HG03066 (cell line): Measurements from ENCODE around the gene OTOGL.

ENCODE experiments used
- ATAC-seq: cut with Tn5 transposase; IDR thresholded peaks from one replicate; pipeline ENCODE4 v1.9.1; 2021; ENCODE audit warnings: low read depth; ENCODE audit not compliant: unreplicated experiment

The OTOGL gene

DNA sequence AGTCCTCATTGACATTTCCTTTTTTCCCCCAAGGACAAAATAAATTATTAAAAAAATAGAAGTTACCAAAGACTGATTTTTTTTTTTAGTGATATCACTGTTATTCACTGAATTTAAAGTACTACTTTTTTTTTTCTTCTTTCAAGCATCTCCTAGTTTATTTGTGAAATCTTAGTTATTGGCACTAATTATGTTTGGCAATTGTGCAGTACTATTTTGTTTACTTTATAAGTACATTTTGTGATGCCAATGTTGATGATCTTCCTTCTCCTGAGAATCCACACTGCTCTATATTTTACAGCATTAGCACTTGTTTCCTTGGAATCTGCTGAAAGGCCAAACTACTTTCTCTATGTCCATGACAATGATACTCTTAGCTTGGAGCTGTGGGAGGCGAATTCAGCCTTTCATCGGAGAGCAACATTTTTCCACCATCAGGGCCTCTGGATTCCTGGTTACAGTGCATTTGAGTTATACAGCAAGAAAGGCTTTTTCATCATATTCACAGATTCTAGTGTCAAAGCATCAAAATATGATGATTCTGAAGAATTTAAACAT is 220.9 kb downstream of the OTOGL start:
- no peak for ATAC-seq

DNA sequence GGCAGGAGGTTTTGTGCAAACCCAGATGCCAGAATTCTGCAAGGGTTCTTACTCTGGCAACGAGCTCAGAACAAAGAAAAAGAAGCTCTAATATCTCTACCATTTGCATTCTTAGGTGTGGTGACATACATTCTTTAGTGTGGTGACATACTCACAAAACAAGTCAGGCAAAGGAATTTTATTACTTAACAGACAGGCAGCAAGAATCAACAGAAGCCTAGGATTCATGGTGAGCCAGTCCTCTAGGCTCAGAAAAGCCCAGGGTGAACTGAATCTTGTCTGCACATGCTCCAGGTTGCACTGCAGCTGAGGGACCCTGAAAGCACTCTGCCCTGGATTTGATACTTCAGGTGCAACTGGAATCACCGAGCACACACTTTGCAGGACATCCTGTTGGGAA is 222.3 kb downstream of the OTOGL start:
- no peak for ATAC-seq

DNA sequence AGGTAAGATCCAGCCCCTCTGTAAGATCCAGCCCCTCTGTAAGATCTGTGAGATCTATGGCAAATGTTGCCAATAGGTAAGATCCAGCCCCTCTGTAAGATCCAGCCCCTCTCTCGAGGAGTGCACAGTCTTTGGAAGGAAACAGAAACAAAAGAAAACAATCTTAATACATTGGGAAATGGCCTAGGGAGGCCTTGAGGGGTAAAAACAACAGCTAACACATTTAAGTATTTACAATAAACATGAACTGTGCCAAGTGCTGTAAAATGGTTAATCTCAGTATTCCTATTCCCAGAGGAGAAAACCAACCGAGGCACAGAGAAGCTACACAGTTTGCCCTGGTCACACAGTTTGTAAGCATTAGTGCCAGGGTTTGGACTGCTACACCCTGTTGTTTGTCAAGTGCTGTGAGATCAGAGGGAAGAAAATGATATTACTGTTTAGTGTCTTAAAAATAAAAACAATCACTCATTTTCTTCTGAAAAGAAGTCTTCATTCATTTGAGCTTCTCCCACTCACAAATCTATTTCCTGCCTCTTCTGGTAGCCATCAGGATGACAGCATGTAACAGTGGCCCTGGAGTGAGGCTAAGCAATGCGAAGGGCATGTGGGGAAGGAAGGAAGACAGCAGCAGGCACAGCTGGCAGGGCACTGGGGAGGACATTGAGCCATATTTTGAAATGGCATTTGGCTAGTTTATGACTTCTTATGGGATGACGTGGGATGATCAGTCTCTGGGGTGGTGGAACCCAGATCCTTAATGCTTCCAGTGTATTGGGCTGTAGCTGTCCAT is 226.0 kb downstream of the OTOGL start:
- no peak for ATAC-seq

DNA sequence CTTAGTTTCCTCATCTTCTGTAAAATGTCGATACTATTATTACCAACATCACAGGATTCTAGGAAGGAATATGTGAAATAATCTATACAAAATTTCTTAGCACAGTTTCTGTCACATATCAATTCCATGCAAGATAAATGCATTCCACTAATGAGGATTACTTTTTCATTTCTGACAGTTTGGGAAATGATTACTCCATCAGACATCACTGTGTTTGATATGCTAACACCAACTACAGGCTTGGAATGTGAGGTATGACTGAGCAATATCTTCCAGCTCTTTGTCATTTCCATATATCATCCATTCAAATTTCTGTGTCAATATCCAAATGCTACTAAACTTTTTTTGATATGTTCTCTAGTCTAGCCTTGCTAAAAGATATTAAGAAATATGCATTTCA is 233.5 kb downstream of the OTOGL start:
- ATAC-seq = no peak

DNA sequence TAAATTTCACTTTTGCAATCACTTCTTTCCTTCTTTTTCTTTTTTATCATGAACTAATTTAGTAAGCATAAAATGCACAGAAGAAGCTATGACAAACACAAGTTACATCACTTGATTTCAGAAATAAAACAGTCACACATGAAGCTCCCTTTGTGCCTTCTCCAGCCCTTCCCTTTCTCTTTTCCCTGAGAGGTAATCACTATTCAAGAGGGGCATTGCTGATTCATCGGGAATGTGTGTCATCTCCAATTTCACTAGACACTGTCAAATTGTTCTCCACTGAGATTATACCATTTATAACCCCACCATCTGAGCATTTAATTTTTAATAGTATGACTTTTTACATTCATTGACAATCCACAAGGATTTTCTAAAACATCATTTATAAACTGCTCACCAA is 253.1 kb downstream of the OTOGL start:
- ATAC-seq = no peak

DNA sequence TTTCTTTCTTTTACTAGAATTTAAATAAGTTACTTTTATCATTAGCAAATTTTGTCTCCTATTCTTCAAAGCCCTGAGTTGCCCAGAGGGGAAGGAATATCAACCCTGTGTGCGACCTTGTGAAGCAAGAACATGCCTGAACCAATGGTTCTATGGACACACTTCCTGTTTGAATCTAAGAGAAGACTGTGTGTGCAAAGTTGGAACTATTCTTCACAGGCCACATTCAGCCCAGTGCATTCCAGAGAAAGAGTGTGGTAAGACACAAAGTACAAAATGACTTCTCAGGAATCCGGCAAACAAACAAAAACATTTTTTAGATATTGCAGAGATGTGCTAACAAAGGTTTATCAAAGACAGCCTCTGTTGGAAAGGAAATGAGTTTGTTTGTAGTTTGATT is 253.9 kb downstream of the OTOGL start:
- ATAC-seq = no peak

DNA sequence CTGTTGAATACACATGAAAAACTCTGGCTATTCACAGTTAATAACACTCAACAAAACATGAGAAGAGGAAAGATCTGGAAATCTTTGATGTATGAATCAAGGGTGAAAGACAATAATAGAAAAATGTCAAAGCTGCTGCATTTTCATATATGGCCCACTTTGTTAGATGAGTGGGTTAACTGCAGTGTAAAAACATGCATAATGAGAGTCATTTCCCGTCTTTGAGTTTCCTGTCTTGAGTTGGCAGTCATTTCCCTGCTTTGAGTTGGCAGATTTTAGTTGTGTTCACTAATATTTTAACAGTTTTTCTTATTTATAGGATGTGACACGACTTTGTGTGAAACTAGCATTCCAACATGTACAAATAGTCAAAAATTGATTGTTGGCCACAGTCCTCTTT is 256.8 kb downstream of the OTOGL start:
- ATAC-seq = no peak

DNA sequence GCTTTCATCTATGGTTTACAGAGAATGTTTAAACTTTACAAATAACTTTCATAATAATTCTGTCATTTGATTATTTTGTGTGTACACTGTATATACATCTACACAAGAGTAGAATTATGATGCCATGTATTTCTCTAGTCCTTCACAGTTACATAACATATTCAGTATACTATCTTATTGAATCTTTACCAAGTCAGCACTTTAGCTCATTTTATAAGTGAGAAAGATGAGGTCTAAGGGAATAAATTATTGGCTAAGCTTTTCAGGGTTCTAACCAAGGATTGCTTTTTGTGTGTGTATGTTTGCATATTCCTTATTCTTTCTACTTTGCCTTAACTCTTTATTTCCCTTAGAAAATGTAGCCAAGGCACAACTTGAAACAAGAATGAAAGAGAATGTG is 260.4 kb downstream of the OTOGL start:
- no peak for ATAC-seq

DNA sequence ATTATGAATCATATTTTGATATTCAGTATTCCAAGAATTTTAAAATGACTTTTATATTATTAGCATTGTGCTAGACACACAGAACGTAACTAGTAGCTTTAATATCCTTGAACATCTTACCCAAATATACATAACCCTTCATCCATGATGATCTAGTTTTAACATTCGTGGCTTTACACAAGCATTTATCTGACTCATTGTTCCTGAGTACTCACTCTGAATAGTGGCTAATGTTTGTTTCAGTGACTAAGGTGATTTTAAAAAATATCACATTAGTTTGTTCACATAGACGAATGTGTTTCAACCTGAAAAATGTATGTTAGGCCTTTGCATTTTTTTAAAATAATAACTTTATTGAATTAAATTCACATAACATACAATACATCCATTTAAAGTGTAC is 264.7 kb downstream of the OTOGL start:
- ATAC-seq = no peak

DNA sequence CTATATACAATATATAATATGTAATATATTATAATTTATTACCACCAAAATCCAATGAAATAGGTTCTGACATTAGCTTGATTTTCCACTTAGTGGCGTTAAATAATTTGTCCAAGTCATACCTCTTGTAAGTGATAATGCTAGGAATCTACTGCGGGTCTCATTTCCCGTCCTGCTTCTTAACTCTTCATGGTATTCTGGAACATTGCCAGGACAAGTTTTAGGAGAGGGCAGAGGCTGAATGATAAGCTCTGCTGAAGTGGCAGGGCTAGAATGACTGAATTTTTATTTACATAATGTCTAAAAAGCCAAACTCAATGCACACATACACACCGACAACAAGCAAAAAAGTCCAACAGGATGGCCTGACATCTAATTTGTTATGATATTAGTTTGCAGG is 274.3 kb downstream of the OTOGL start:
- no peak for ATAC-seq

DNA sequence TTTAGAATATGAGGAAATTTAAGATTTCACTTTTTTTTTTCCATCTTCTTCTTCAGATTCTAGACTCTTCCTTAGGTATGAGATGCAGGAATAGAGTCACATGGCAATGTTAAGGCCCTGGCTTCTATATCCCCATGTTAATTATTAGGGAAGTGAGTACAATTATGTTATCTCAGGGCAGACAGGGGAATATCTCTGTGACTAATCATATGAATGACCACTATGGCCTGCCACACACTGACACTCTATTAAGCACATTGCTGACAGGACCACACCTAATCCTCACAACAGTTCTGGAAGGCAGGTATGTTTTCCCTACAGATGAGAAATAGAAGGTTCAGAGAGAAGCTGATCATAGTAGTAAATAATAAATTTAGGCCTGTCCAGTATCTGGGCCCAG is 275.3 kb downstream of the OTOGL start:
- ATAC-seq = no peak

DNA sequence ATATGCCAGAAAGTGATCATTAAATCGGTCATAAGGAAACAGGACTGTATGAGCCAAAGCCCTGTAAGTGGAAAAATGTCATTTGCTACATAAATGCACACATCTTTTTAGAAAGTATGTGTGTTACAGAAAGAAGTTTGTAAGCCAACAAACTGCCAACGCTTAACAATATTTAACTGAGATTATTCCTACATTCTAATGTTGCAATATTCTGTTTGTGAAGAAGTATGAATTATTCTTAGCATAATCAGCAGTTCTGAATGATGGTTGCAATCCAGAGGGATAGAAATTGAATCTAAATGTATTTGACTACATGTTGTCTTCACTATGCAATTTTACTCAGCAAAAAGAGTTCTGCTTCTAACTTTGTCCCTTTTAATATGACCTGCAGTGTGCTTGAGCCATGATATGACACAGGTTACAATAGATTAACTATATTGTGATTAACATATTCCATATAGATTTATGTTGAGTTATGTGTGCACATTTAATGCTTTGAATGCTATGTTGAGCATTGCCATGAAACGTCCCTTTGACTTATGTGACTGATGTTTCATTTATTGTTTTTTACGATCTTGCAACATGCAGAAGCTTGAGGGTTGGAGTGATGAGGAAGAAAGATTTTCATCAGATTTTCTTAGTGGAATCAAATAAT is 277.9 kb downstream of the OTOGL start:
- ATAC-seq = no peak

DNA sequence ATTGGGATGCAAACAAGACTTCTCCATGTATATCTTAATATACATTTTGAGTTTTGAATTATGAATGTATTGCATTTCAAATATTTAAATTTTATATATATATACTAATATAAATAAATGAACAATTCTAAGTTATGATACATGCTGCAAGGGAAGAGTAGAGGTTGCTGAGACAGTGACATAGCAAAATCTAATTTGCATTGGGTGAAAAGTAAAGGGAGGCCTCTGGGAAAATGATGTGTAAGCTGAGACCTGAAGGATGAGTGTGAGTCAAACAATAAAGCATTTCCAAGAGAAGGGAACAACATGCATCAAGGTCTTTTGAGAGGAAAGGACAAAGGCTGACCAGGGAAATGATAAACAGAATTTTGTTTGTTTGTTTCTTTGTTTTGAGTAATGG is 281.8 kb downstream of the OTOGL start:
- ATAC-seq = no peak

DNA sequence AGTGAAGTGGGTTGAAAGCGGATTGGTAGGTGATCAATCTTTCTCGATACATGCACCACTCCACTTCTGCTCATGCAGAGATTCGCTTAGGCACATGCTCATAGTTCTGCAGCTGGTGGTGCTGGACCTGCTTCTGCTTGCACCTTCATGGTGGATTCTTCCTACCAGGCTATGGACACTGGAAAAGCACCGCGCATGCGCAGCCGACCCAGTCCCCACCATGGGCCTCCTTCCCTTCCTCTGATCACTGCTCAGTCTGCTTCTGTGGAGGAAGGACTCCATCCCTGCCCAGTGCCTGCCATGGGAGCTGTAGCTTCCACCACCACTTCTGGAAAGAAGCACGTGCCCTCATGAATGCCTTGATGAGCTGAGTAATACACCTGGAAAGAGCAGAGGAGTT is 282.9 kb downstream of the OTOGL start:
- ATAC-seq = no peak

DNA sequence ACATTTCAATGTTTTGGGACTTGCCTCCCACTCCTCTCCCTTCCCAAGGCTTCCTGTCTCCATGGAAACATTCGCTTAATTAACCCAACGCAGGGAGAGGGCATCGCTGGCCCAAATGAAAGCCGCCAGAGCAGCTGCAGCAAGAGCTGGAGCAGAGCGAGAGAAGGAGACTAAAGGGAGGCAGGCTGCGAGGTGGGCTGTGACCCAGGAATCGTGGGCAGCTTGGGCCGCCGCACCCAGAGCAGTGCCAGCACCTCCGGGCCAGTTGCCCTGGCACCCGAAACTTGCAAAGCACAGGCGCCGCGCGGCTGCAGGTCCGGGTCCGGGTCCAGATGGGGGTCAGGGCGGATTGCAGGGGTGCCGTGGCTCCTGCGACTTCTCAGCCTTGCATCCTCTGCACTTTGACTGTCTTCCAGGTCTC is 301.2 kb downstream of the OTOGL start:
- ATAC-seq = no peak

DNA sequence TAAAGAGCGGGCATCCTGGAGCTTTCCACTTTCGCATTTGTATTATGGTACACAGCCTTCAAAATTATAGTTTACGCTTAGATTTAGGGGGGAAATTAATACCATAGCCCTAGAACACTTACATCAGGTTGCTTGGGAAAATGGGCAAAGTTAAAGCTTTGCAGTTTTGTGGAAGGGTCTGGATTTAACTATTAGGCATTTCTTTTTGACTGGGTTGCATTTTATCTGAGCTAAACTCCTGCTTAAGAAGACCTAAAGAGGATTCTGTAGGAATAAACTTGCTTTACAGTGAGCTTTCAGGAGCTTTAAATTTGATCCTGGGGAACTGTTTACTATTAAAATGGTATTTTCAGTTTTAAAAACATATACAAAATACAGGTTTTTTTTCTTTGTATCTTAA is 301.9 kb downstream of the OTOGL start:
- ATAC-seq = no peak

DNA sequence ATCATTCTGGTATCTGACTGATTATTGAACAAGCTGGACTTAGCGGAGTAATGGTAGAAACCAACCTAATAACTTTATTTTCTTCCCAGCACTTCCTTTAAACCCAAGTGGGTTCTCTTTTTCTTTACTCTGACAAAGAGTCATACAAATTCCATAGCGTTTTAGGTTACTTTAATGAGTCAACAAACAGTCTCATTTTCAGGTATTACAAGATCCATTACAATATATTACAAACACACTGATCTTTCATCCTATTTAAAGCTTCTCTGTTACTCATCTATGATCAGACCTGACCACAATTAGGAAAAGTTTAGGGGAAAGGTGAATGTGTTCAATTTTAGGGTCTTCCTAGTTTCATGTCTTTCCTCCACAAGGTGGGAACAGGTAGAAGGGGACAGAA is 305.3 kb downstream of the OTOGL start:
- ATAC-seq = no peak

DNA sequence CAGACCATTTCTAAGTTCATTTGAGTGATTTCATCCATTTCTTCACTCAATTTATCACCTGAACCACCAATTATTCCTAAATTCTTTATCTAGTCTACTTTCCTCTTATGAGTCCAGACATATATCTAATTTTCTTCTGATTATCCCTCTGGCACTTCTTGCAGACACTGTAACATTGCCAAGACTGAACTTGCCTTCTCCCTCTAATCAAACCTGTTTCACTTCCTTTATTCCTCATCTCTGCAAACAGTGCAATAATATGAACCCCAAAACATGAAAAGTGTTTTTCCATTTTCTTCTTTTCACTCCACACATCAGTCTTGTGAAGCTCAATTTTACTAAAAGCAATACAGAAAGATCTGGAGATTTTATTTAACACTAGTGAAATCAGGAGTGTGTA is 306.9 kb downstream of the OTOGL start:
- no peak for ATAC-seq

DNA sequence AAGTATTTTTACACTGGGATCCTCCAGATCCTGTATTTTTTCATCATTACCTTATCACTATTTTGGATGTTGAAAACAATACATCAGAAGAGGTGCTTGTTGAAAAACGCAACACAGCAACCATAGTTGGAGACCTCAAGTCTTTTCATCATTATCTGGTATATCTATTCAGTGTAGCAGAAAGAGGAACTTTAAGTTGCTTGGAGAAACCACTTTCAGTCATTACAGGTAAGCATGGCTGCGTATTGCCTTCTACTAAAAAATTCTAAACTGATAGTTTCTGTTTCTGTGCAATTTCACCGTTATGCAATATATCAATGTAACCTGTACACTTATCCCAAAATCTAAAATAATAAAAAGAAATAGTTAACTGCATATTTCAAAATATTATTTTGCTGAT is 312.4 kb downstream of the OTOGL start:
- ATAC-seq = no peak

DNA sequence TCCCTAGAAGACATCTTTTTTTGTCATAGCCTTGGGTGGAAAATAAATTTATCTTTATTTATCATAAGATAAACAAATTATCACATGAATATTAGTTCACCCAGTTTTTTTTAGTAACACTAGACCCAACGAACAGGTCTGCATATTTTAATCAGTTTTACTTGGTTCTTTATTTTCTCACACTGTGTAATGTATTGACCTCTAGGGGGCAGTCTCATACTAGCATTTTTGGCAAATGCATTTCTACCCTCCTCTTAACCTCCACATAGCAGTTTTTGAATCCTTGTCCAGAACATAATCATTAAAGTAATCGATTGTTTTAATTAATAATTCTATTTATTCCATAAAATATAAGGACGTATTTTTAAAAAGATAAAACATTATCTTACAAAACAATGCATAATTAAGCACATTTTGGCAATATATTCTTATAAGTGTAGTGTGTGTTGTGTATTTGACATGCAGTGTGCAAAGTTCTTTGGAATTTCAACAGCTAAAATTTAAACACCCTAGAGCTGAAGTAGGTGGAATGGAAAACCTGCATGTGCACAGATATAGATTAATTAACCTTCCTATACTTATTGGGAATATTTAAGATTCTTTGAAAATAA is 313.1 kb downstream of the OTOGL start:
- peak; percentile 77 for ATAC-seq

DNA sequence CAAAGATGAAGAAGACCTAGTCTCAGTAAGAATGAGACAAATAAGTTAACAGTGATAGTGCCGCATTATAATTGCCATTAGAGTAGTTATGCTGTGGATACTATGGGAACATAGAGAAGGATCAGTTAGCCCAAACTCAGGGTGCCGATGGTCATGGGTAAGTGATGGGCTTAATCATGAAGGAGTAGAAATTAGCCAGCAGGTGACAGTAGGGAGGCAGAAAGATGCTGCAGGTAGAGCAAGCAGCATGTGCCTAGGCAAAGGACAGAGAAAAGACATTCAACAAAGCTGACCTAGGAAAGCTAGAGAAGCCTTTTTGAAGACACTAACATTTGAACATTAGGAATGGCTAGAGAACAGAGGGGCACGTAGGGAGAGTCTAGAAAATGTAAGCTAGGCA is 314.1 kb downstream of the OTOGL start:
- no peak for ATAC-seq

DNA sequence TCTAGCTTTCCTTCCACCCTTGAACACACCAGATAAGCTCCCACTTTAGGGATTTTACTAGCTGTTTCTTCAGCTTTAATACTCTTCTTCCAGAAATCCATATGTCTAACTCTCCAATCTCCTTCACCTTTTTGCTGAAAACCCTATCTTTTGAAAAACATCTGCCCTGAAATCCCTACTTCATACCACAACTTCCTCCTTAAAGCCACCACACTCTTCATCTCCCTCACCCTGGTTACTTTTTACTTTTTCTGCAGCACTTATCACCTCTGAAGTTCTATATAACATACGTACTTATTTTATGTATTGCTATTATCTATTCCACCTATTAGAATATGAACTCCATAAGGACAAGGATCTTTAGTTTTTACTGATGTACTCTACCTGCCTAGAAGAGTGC is 316.1 kb downstream of the OTOGL start:
- no peak for ATAC-seq
